NB4 (cell line): ENCODE results near the gene OAT.

Source experiments
- CTCF ChIP-seq: IDR thresholded peaks from one replicate; pipeline ENCODE4 v1.5.1; 2012; ENCODE audit warnings: low read depth, low read length
- MAX ChIP-seq: IDR thresholded peaks from 2 replicates; pipeline ENCODE4 v1.6.1; 2011; ENCODE audit warnings: low read depth, low read length
- POLR2A ChIP-seq: IDR thresholded peaks from 2 replicates; pipeline ENCODE4 v1.6.1; 2011; ENCODE audit warnings: mild to moderate bottlenecking; ENCODE audit not compliant: insufficient read length; ENCODE audit errors: extremely low read depth

- TF ChIP-seq CTCF (no peak), POLR2A (no peak), MAX (no peak)
These were observed 1.5 kb upstream of the OAT start for GRCh38 chr10:124420254-124420653.
